Activated T-helper 17 cell treated with anti-CD3 and anti-CD28 coated beads, Interleukin-2, amount 50 U/mL, for 72 hours (primary cell): ENCODE results near the gene SLC44A1. TPM values are rescaled to one million over a fixed set of nuclear protein-coding genes. Genes with fewer than 3 reads are reported as not detected.

Source experiments
- ATAC-seq: fragments of 150-1000 bp; cut with Tn5 transposase; replicated peaks from 2 replicates; pipeline ENCODE4 v1.10.0; 2021; ENCODE audit warnings: mild to moderate bottlenecking, moderate library complexity
- H3K27ac Mint-ChIP-seq: one replicate; pipeline ENCODE4 v1.8.0; 2022; ENCODE audit warnings: mixed read lengths
- H3K27me3 Mint-ChIP-seq: one replicate; pipeline ENCODE4 v1.8.0; 2022; ENCODE audit warnings: mixed read lengths
- H3K36me3 Mint-ChIP-seq: one replicate; pipeline ENCODE4 v1.8.0; 2022; ENCODE audit warnings: low read depth, mild to moderate bottlenecking, mixed read lengths
- H3K4me1 Mint-ChIP-seq: one replicate; pipeline ENCODE4 v1.8.0; 2022; ENCODE audit warnings: mixed read lengths
- H3K4me3 Mint-ChIP-seq: one replicate; pipeline ENCODE4 v1.8.0; 2022; ENCODE audit warnings: mild to moderate bottlenecking, mixed read lengths
- H3K9me3 Mint-ChIP-seq: one replicate; pipeline ENCODE4 v1.8.0; 2022; ENCODE audit warnings: mixed read lengths
- total RNA-seq, 2 donors: library from RNA; stranded (reverse); gene quantifications; one replicate each; pipeline ENCODE4 v1.2.3, GENCODE V29; 2022

The SLC44A1 gene
- total RNA-seq, 2 donors from 2014 or later: 4.4 to 5.0 TPM

GRCh38 chr9:105232207-105232606, 12.2 kb upstream of the SLC44A1 start:
- no peak overlapping the region for H3K4me3 Mint-ChIP-seq
- H3K36me3 Mint-ChIP-seq: no peaks in the 10 kb centered on the region
- peaks cover 22% of the 10 kb centered on the region for H3K27me3 Mint-ChIP-seq
- no peaks in the 10 kb centered on the region for H3K4me1 Mint-ChIP-seq
- no peak overlapping the region for H3K27ac Mint-ChIP-seq
- H3K9me3 Mint-ChIP-seq: no peaks in the 10 kb centered on the region
- no peak for ATAC-seq

- no peaks in the 10 kb centered on the region for H3K4me1 Mint-ChIP-seq
- H3K36me3 Mint-ChIP-seq: no peaks in the 10 kb centered on the region
- no peak overlapping the region for H3K27ac Mint-ChIP-seq
- H3K9me3 Mint-ChIP-seq: no peaks in the 10 kb centered on the region
- ATAC-seq: no peak
- H3K4me3 Mint-ChIP-seq: no peak overlapping the region
- H3K27me3 Mint-ChIP-seq: peaks cover 27% of the 10 kb centered on the region
These were observed 10.6 kb upstream of the SLC44A1 start for GRCh38 chr9:105233873-105234272.

GRCh38 chr9:105236261-105236660, 8.2 kb upstream of the SLC44A1 start:
- no peak for ATAC-seq
- H3K4me3 Mint-ChIP-seq: no peak overlapping the region
- no peak overlapping the region for H3K27ac Mint-ChIP-seq
- H3K9me3 Mint-ChIP-seq: no peaks in the 10 kb centered on the region
- peaks cover 29% of the 10 kb centered on the region for H3K27me3 Mint-ChIP-seq
- no peaks in the 10 kb centered on the region for H3K4me1 Mint-ChIP-seq
- H3K36me3 Mint-ChIP-seq: no peaks in the 10 kb centered on the region

GRCh38 chr9:105237246-105237645, 7.2 kb upstream of the SLC44A1 start:
- Mint-ChIP-seq H3K27ac (no peak overlapping the region), H3K9me3 (no peaks in the 10 kb centered on the region), H3K27me3 (peaks cover 32% of the 10 kb centered on the region), H3K36me3 (no peaks in the 10 kb centered on the region), H3K4me1 (no peaks in the 10 kb centered on the region), H3K4me3 (no peak overlapping the region)
- ATAC-seq: no peak

- Mint-ChIP-seq H3K4me1 (no peaks in the 10 kb centered on the region), H3K4me3 (no peak overlapping the region), H3K9me3 (no peaks in the 10 kb centered on the region), H3K27me3 (peaks cover 32% of the 10 kb centered on the region), H3K36me3 (no peaks in the 10 kb centered on the region), H3K27ac (no peak overlapping the region)
- no peak for ATAC-seq
These were observed 6.1 kb upstream of the SLC44A1 start for GRCh38 chr9:105238302-105238701.

- peaks cover 6% of the 10 kb centered on the region for H3K4me1 Mint-ChIP-seq
- H3K4me3 Mint-ChIP-seq: no peak overlapping the region
- no peak overlapping the region for H3K27ac Mint-ChIP-seq
- no peaks in the 10 kb centered on the region for H3K36me3 Mint-ChIP-seq
- H3K27me3 Mint-ChIP-seq: peaks cover 19% of the 10 kb centered on the region
- no peak for ATAC-seq
- H3K9me3 Mint-ChIP-seq: no peaks in the 10 kb centered on the region
These were observed 3.0 kb upstream of the SLC44A1 start for GRCh38 chr9:105241356-105242043.

- Mint-ChIP-seq H3K27ac (no peak overlapping the region), H3K27me3 (peaks cover 19% of the 10 kb centered on the region), H3K4me1 (peaks cover 6% of the 10 kb centered on the region), H3K36me3 (no peaks in the 10 kb centered on the region), H3K9me3 (no peaks in the 10 kb centered on the region), H3K4me3 (no peak overlapping the region)
- no peak for ATAC-seq
These were observed 2.4 kb upstream of the SLC44A1 start for GRCh38 chr9:105242062-105242461.

- H3K9me3 Mint-ChIP-seq: no peaks in the 10 kb centered on the region
- peaks cover 6% of the 10 kb centered on the region for H3K4me1 Mint-ChIP-seq
- H3K36me3 Mint-ChIP-seq: no peaks in the 10 kb centered on the region
- no peak for ATAC-seq
- no peak overlapping the region for H3K27ac Mint-ChIP-seq
- H3K4me3 Mint-ChIP-seq: no peak overlapping the region
- H3K27me3 Mint-ChIP-seq: peaks cover 19% of the 10 kb centered on the region
These were observed 1.9 kb upstream of the SLC44A1 start for GRCh38 chr9:105242557-105242956.

GRCh38 chr9:105243015-105243686, 1.3 kb upstream of the SLC44A1 start:
- Mint-ChIP-seq H3K4me3 (peak overlapping the region; percentile 85), H3K9me3 (no peaks in the 10 kb centered on the region), H3K36me3 (no peaks in the 10 kb centered on the region), H3K27me3 (peaks cover 19% of the 10 kb centered on the region), H3K27ac (no peak overlapping the region), H3K4me1 (peaks cover 6% of the 10 kb centered on the region)
- ATAC-seq: no peak

- peak overlapping the region; percentile 85 for H3K4me3 Mint-ChIP-seq
- peaks cover 6% of the 10 kb centered on the region for H3K4me1 Mint-ChIP-seq
- no peaks in the 10 kb centered on the region for H3K9me3 Mint-ChIP-seq
- peaks cover 6% of the 10 kb centered on the region for H3K27me3 Mint-ChIP-seq
- H3K27ac Mint-ChIP-seq: no peak overlapping the region
- no peaks in the 10 kb centered on the region for H3K36me3 Mint-ChIP-seq
- peak; percentile 61 for ATAC-seq
These were observed 230 bp downstream of the SLC44A1 start for GRCh38 chr9:105244734-105245028.

GRCh38 chr9:105245029-105245890, 809 bp downstream of the SLC44A1 start:
- peaks cover 6% of the 10 kb centered on the region for H3K4me1 Mint-ChIP-seq
- no peaks in the 10 kb centered on the region for H3K9me3 Mint-ChIP-seq
- peak overlapping the region; percentile 73 for H3K27ac Mint-ChIP-seq
- peak overlapping the region; percentile 85 for H3K4me3 Mint-ChIP-seq
- peaks cover 5% of the 10 kb centered on the region for H3K27me3 Mint-ChIP-seq
- no peaks in the 10 kb centered on the region for H3K36me3 Mint-ChIP-seq
- ATAC-seq: peak; percentile 32

GRCh38 chr9:105245891-105246161, 1.4 kb downstream of the SLC44A1 start:
- peaks cover 6% of the 10 kb centered on the region for H3K4me1 Mint-ChIP-seq
- no peaks in the 10 kb centered on the region for H3K36me3 Mint-ChIP-seq
- H3K27ac Mint-ChIP-seq: peak overlapping the region; percentile 73
- H3K9me3 Mint-ChIP-seq: no peaks in the 10 kb centered on the region
- ATAC-seq: no peak
- H3K4me3 Mint-ChIP-seq: peak overlapping the region; percentile 85
- H3K27me3 Mint-ChIP-seq: peaks cover 5% of the 10 kb centered on the region

- Mint-ChIP-seq H3K4me1 (peaks cover 6% of the 10 kb centered on the region), H3K27me3 (no peaks in the 10 kb centered on the region), H3K36me3 (no peaks in the 10 kb centered on the region), H3K27ac (no peak overlapping the region), H3K4me3 (no peak overlapping the region), H3K9me3 (no peaks in the 10 kb centered on the region)
- ATAC-seq: no peak
These were observed 2.3 kb downstream of the SLC44A1 start for GRCh38 chr9:105246656-105247173.

- Mint-ChIP-seq H3K27me3 (no peaks in the 10 kb centered on the region), H3K4me1 (peaks cover 6% of the 10 kb centered on the region), H3K36me3 (no peaks in the 10 kb centered on the region), H3K9me3 (no peaks in the 10 kb centered on the region), H3K27ac (no peak overlapping the region), H3K4me3 (no peak overlapping the region)
- no peak for ATAC-seq
These were observed 4.2 kb downstream of the SLC44A1 start for GRCh38 chr9:105248691-105249090.

GRCh38 chr9:105251133-105251532, 6.7 kb downstream of the SLC44A1 start:
- Mint-ChIP-seq H3K4me1 (peaks cover under 1% of the 10 kb centered on the region), H3K36me3 (no peaks in the 10 kb centered on the region), H3K4me3 (no peak overlapping the region), H3K27me3 (no peaks in the 10 kb centered on the region), H3K9me3 (no peaks in the 10 kb centered on the region), H3K27ac (no peak overlapping the region)
- no peak for ATAC-seq
